ENCODE results near the gene ZBTB12. TPM values are rescaled to one million over a fixed set of nuclear protein-coding genes. Genes with fewer than 3 reads are reported as not detected.
"Not testable (repeated sequence)": the region's sequence is repeated elsewhere in the genome, so short reads cannot be mapped to it uniquely, and the experiment has no call there.

The ZBTB12 gene
- total and polyA plus RNA-seq, 2 donors: 4.8 to 10.1 TPM

DNA sequence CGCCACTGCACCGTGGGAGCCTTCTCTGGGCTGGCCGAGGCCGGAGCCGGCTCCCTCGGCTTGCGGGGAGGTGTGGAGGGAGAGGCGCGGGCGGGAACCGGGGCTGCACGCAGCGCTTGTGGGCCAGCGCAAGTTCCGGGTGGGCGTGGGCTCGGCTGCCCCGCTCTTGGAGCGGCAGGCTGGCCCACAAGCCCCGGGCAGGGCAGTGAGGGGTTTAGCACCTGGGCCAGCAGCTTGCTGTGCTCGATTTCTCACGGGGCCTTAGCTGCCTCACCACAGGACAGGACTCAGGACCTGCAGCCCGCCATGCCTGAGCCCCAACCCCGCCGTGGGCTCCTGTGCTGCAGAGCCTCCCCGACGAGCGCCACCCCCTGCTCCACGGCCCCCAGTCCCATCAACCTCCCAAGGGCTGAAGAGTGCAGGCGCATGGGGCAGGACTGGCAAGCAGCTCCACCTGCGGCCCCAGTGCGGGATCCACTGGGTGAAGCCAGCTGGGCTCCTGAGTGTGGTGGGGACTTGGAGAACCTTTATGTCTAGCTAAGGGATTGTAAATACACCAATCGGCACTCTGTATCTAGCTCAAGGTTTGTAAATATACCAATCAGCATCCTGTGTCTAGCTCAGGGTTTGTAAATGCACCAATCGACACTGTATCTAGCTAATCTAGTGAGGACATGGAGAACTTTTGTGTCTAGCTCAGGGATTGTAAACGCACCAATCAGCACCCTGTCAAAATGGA lies 49.7 kb downstream of the ZBTB12 start:
- H3K36me3 ChIP-seq (ENCODE audit: insufficient read depth); H3K4me1 ChIP-seq (ENCODE audit: insufficient read depth); H3K27ac ChIP-seq (ENCODE audit: low read depth); DNase-seq (ENCODE audit: extremely low spot score); H3K4me3 ChIP-seq (ENCODE audit: low read depth, low read length): not testable (repeated sequence)
- WGBS: 90% methylated on average over 35 of the region's 35 CpGs

DNA sequence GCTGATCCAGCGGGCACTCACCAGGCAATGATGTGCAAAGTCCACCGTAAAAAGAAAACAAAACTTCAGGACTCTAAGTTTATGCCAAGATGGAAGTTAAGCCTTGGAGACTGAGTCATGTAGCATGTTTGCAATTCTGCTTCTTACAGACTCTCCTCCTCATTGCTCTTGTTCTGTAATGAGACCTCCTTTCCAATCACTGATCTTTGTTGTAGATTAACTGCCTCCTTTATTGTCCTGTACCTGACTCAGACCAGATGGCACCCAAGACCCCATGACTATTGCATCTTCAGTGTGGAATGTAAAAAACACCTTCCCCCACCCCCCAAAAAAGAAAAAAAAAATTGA lies 50.4 kb downstream of the ZBTB12 start:
- no peak for DNase-seq (ENCODE audit: extremely low spot score)
- Histone ChIP-seq H3K4me1 (ENCODE audit: insufficient read depth) (no peaks in the 10 kb centered on the region), H3K4me3 (ENCODE audit: low read depth, low read length) (no peak overlapping the region), H3K36me3 (ENCODE audit: insufficient read depth) (no peaks in the 10 kb centered on the region), H3K27ac (ENCODE audit: low read depth) (no peak overlapping the region)
- 50% methylated on average over 2 of the region's 2 CpGs for WGBS

DNA sequence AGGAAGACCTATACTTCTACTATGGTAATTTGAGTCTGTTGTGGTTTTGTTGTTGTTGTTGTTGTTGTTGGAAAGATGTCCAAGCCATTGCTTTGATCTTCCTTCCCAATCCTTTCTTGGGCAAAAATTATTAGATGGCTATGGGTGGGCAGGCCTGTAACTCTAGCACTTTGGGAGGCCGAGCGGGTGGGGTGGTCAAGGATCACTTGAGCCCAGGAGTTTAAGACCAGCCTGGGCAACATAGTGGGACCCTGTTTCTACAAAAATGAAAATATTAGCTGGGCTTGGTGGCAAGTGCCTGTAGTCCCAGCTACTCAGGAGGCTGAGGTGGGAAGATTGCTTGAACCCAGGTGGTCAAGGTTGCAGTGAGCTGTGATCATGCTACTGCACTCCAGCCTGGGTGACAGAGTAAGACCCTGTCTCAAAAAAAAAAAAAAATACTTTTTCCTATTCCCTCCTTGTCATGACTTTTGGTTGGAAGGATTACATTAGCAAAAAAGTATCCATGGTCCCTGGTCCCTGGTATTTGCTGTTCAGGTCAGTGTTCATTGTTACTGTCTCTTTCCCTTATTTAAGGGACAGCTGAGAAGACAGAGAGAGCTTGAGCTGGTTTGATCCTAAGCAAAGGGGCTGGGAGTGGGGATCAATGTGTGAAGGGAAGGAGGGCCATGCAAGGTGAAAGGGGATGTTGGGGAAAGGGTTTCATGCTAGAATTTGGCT lies 51.0 kb downstream of the ZBTB12 start:
- no peak overlapping the region for H3K4me3 ChIP-seq (ENCODE audit: low read depth, low read length)
- no peak for DNase-seq (ENCODE audit: extremely low spot score)
- H3K27ac ChIP-seq (ENCODE audit: low read depth): no peak overlapping the region
- 92% methylated on average over 2 of the region's 2 CpGs for WGBS
- no peaks in the 10 kb centered on the region for H3K36me3 ChIP-seq (ENCODE audit: insufficient read depth)
- no peaks in the 10 kb centered on the region for H3K4me1 ChIP-seq (ENCODE audit: insufficient read depth)

Small RNAs within 50 kb of the gene (small RNA-seq; reads per million reads assigned to genes)
- gene AL645922.1: not detected

Other genes starting within 250 kb of the ZBTB12 start
Only the 30 nearest of the 37 such genes appear.
- 0.37 TPM for gene LY6G5C, start 221.0 kb downstream of the ZBTB12 start, total RNA-seq
- gene LY6G5C, start 221.0 kb downstream of the ZBTB12 start, polyA plus RNA-seq: 4.0 TPM
- 42.6 TPM for gene ABHD16A, start 198.8 kb downstream of the ZBTB12 start, total RNA-seq
- gene ABHD16A, start 198.8 kb downstream of the ZBTB12 start, polyA plus RNA-seq: 56.4 TPM
- gene LY6G6F, start 195.2 kb downstream of the ZBTB12 start, total RNA-seq: not detected
- gene LY6G6F, start 195.2 kb downstream of the ZBTB12 start, polyA plus RNA-seq: not detected
- 3.1 TPM for gene LY6G6D, start 186.7 kb downstream of the ZBTB12 start, total RNA-seq
- gene LY6G6D, start 186.7 kb downstream of the ZBTB12 start, polyA plus RNA-seq: 1.7 TPM
- not detected for gene LY6G6C, start 180.3 kb downstream of the ZBTB12 start, total RNA-seq
- gene LY6G6C, start 180.3 kb downstream of the ZBTB12 start, polyA plus RNA-seq: not detected
- 0.32 TPM for gene MPIG6B, start 178.7 kb downstream of the ZBTB12 start, total RNA-seq
- 0.62 TPM for gene MPIG6B, start 178.7 kb downstream of the ZBTB12 start, polyA plus RNA-seq
- 81.6 TPM for gene DDAH2, start 172.8 kb downstream of the ZBTB12 start, total RNA-seq
- 115 TPM for gene DDAH2, start 172.8 kb downstream of the ZBTB12 start, polyA plus RNA-seq
- 200 TPM for gene CLIC1, start 165.6 kb downstream of the ZBTB12 start, total RNA-seq
- gene CLIC1, start 165.6 kb downstream of the ZBTB12 start, polyA plus RNA-seq: 303 TPM
- gene MSH5, start 162.1 kb downstream of the ZBTB12 start, total RNA-seq: 14.8 TPM
- gene MSH5, start 162.1 kb downstream of the ZBTB12 start, polyA plus RNA-seq: 2.9 TPM
- 0.90 TPM for gene SAPCD1, start 139.4 kb downstream of the ZBTB12 start, total RNA-seq
- gene SAPCD1, start 139.4 kb downstream of the ZBTB12 start, polyA plus RNA-seq: 1.3 TPM
- gene VWA7, start 124.8 kb downstream of the ZBTB12 start, total RNA-seq: 0.42 TPM
- gene VWA7, start 124.8 kb downstream of the ZBTB12 start, polyA plus RNA-seq: 0.39 TPM
- 16.7 TPM for gene VARS1, start 106.3 kb downstream of the ZBTB12 start, total RNA-seq
- gene VARS1, start 106.3 kb downstream of the ZBTB12 start, polyA plus RNA-seq: 34.4 TPM
- gene LSM2, start 95.1 kb downstream of the ZBTB12 start, total RNA-seq: 22.5 TPM
- 69.4 TPM for gene LSM2, start 95.1 kb downstream of the ZBTB12 start, polyA plus RNA-seq
- 2.5 TPM for gene HSPA1L, start 86.8 kb downstream of the ZBTB12 start, total RNA-seq
- gene HSPA1L, start 86.8 kb downstream of the ZBTB12 start, polyA plus RNA-seq: 2.9 TPM
- 152 TPM for gene HSPA1A, start 86.5 kb downstream of the ZBTB12 start, total RNA-seq
- 374 TPM for gene HSPA1A, start 86.5 kb downstream of the ZBTB12 start, polyA plus RNA-seq
- gene HSPA1B, start 74.3 kb downstream of the ZBTB12 start, total RNA-seq: 137 TPM
- gene HSPA1B, start 74.3 kb downstream of the ZBTB12 start, polyA plus RNA-seq: 269 TPM
- 18.4 TPM for gene NEU1, start 39.3 kb downstream of the ZBTB12 start, total RNA-seq
- gene NEU1, start 39.3 kb downstream of the ZBTB12 start, polyA plus RNA-seq: 52.1 TPM
- 3.3 TPM for gene SLC44A4, start 23.1 kb downstream of the ZBTB12 start, total RNA-seq
- gene SLC44A4, start 23.1 kb downstream of the ZBTB12 start, polyA plus RNA-seq: 4.2 TPM
- 33.1 TPM for gene EHMT2, start 4.4 kb downstream of the ZBTB12 start, total RNA-seq
- gene EHMT2, start 4.4 kb downstream of the ZBTB12 start, polyA plus RNA-seq: 45.5 TPM
- 4.0 TPM for gene C2, start 25.6 kb upstream of the ZBTB12 start, total RNA-seq
- gene C2, start 25.6 kb upstream of the ZBTB12 start, polyA plus RNA-seq: 10.0 TPM
- 6.5 TPM for gene CFB, start 44.0 kb upstream of the ZBTB12 start, total RNA-seq
- gene CFB, start 44.0 kb upstream of the ZBTB12 start, polyA plus RNA-seq: 39.6 TPM
- 39.8 TPM for gene NELFE, start 56.9 kb upstream of the ZBTB12 start, total RNA-seq
- 53.6 TPM for gene NELFE, start 56.9 kb upstream of the ZBTB12 start, polyA plus RNA-seq
- gene SKIC2, start 57.1 kb upstream of the ZBTB12 start, total RNA-seq: 28.9 TPM
- gene SKIC2, start 57.1 kb upstream of the ZBTB12 start, polyA plus RNA-seq: 48.8 TPM
- 8.5 TPM for gene DXO, start 70.1 kb upstream of the ZBTB12 start, total RNA-seq
- 20.2 TPM for gene DXO, start 70.1 kb upstream of the ZBTB12 start, polyA plus RNA-seq
- 3.6 TPM for gene C4A, start 80.0 kb upstream of the ZBTB12 start, total RNA-seq
- 126 TPM for gene C4A, start 80.0 kb upstream of the ZBTB12 start, polyA plus RNA-seq
- gene C4B, start 112.7 kb upstream of the ZBTB12 start, total RNA-seq: 4.7 TPM
- 142 TPM for gene C4B, start 112.7 kb upstream of the ZBTB12 start, polyA plus RNA-seq
- not detected for gene CYP21A2, start 136.3 kb upstream of the ZBTB12 start, total RNA-seq
- 2.3 TPM for gene CYP21A2, start 136.3 kb upstream of the ZBTB12 start, polyA plus RNA-seq
- 171 TPM for gene TNXB, start 207.3 kb upstream of the ZBTB12 start, total RNA-seq
- gene TNXB, start 207.3 kb upstream of the ZBTB12 start, polyA plus RNA-seq: 93.5 TPM
- gene ATF6B, start 226.2 kb upstream of the ZBTB12 start, total RNA-seq: 28.8 TPM
- gene ATF6B, start 226.2 kb upstream of the ZBTB12 start, polyA plus RNA-seq: 68.3 TPM
- gene FKBPL, start 228.2 kb upstream of the ZBTB12 start, total RNA-seq: 3.0 TPM
- gene FKBPL, start 228.2 kb upstream of the ZBTB12 start, polyA plus RNA-seq: 5.6 TPM